OCI-M2 (cell line): ENCODE measurements around the gene ZSCAN12.
"Not testable (repeated sequence)": the region's sequence is repeated elsewhere in the genome, so short reads cannot be mapped to it uniquely, and the experiment has no call there.

Experiments
- DNase-seq: peaks from one replicate; lab custom pipeline; 2025; ENCODE audit not compliant: unreplicated experiment; lab: John Stamatoyannopoulos, UW

Gene ZSCAN12

GRCh38 chr6:28399350-28400121 lies at the start of gene ZSCAN12:
Gene ZSCAN12, minus strand, starts transcription at chr6:28399747. Its CDS starts 1,342 bp downstream, at chr6:28398405.
- peak; percentile 90 for DNase-seq

DNA sequence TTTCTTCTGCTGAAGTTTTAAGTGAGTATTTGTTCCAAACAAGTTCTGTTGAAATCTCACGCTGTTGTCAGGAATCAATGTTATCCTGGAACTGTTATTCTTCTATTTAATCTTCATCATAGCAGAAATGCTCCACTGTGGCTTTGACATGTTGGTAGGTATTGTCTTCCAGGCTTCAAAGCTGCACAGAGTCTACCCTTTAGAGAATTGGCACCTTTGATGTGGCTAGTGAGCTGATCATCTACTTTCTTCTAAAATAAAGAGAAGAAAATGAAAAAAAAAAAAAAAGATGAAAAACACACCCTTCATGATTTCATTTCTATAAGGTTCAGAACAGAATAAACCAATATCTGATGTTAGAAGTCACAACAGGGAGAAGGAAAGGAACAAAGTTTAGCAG lies 49.5 kb upstream of the ZSCAN12 start:
- no peak for DNase-seq

GRCh38 chr6:28447512-28447906 lies 48.0 kb upstream of the ZSCAN12 start:
- DNase-seq, result not testable (repeated sequence)

DNA sequence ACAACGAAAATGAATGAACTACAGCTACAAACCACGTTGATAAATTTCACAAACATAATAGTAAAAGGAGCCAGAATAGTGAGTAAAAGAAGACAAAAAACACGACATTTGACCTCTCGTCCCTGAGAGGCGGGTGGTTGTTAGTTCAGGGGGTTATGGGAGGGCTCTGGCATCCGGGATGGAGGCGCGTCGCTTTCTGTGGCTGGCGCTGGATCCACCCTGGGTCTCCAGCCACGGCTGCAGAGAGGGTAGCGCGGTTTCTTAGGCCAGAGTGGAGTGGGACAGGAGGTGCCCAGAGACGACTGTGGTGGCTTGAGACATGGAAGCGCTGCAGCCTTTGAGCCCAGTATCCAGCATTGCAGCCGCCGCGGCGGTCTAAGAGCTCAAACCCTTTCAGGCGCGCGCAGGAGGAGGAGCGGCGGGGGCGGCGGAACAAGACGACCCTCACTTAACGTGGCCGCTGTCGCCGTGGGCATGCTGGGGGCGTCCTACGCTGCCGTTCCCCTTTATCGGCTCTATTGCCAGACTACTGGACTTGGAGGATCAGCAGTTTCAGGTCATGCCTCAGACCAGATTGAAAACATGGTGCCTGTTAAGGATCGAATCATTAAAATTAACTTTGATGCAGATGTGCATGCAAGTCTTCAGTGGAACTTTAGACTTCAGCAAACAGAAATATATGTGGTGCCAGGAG lies 47.4 kb upstream of the ZSCAN12 start:
- no peak for DNase-seq

DNA sequence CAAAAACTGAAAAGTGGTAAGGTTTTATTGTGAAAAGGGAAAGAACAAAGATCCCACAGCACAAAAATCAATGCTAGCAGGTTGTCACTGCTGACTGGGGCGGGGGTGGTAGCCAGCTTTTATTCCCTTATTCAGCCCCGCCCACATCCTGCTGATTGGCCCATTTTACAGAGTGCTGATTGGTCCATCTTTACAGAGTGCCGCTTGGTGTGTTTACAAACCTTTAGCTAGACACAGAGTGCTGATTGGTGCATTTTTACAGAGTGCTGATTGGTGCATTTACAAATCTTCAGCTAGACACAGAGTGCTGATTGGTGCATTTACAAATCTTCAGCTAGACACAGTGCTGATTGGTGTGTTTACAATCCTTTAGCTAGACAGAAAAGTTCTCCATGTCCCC lies 45.2 kb upstream of the ZSCAN12 start:
- not testable (repeated sequence) for DNase-seq

DNA sequence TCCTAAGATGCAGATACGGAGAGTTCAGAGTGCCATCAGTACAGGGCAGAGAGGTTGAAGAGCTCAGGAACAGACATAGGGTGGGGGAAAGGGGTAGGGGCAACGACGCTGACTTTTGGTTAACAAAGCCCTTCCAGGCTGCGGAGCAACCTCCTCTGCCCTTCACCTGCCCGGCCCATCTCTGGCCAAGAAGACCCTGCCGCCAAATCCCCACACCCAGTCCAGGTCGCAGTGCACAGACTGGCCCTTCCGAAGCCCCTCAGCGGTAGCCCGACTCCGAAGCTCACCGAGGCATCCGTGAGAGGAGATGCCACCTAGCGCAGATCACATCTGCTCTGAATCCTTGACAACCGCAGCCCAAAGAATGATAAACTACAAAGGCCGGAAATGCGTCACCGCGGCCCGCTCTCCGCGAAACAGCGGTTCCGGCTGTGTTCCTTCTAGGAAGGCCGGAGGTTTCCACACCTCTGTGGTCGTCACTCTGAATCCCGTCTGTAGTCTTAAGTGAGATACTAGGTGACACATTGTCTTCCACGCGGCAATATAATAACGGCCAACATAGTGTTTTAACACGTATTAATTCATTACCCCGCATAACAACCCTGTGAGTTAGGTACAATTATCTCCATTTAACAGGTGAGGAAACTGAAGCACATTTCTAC lies 43.7 kb upstream of the ZSCAN12 start, which contains the start of gene ZSCAN23:
TSS of gene ZSCAN23 (minus strand) at position 380 of the 662 bp plus-strand sequence. CDS start 7,225 bp downstream, outside the sequence.
- DNase-seq, result peak; percentile 83

- DNase-seq, result no peak
Observed at GRCh38 chr6:28442586-28442985, 43.0 kb upstream of the ZSCAN12 start.

DNA sequence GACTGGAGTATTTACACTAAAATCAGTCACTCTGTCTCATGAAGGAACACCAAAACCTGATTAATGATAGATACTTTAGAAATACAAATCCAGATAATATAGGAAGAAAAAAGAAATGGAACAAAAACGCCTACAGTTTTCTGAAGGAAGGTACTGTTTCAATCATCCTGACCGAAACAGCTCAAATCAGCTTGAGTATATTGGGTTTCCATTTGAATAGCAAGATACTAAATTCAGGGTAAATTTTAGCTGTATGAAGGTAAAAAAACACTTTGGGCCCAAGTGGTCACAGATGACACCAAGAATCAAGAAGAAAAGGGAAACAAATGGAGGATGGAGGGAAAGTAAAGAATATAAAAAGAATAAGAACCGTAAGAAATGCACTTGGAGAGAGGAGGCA lies 36.9 kb upstream of the ZSCAN12 start:
- DNase-seq, result no peak

- peak; percentile 24 for DNase-seq
Observed at GRCh38 chr6:28433119-28433518, 33.6 kb upstream of the ZSCAN12 start.

DNA sequence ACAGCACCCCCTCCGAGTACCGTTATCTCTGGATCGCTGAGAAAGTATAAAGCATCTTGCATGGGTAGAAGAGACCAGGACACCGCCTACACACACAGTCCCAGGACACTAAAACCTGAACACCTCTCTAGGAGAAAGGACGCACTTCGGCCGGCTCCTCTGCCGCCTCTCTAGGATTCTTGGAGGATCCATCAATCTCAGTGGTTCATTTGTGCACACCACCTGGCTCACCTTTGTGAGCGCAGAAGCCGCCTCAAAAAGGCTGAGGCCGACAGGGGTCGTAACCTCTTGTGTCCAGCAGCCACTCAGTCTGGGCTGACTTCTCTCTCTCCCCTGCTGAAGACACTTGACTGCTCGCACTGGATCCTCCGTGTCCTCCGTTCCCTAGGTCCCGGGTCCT lies 30.2 kb upstream of the ZSCAN12 start:
- DNase-seq, result no peak

- no peak for DNase-seq
Observed at GRCh38 chr6:28425944-28426541, 26.5 kb upstream of the ZSCAN12 start.

- DNase-seq, result no peak
Observed at GRCh38 chr6:28424163-28424562, 24.6 kb upstream of the ZSCAN12 start.

DNA sequence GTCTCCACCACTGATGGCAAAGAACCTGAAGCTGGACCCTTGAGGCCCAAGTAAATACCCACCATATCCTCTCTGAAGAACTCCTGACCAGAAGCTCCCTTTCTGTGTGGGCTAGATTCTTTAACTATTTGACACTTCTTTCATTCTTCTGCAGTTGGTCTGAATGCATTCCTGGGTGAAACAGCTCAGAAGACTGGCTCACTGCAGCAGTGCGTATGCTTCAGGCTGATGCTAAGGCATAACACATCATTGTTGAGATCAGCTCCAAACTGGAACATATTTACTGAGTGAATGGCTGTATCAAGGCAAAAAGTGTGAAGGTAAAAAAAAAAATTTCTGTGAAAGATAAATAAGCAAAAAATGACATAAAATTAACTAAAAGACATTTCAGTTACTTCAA lies 24.0 kb upstream of the ZSCAN12 start:
- DNase-seq, result no peak

DNA sequence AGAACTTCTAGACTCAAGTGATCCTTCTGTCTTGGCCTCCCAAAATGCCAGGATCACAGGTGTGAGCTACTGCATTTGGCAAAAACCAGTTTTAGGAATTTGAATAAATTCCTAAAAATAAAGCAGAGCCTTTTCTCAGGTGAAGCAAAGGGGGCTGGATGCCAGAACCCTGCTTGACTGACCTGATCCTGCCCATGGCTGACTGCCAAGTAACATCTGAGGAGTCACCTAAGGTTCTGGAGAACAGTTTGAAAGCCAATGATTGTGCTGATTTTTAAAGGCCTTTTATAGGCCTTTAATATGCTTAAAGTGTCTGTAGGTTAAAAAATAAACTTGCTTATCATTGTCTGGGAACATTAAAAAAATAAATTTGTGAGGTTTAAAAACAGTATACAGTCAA lies 14.1 kb upstream of the ZSCAN12 start:
- no peak for DNase-seq

GRCh38 chr6:28410767-28411166 lies 11.2 kb upstream of the ZSCAN12 start:
- DNase-seq, result no peak

DNA sequence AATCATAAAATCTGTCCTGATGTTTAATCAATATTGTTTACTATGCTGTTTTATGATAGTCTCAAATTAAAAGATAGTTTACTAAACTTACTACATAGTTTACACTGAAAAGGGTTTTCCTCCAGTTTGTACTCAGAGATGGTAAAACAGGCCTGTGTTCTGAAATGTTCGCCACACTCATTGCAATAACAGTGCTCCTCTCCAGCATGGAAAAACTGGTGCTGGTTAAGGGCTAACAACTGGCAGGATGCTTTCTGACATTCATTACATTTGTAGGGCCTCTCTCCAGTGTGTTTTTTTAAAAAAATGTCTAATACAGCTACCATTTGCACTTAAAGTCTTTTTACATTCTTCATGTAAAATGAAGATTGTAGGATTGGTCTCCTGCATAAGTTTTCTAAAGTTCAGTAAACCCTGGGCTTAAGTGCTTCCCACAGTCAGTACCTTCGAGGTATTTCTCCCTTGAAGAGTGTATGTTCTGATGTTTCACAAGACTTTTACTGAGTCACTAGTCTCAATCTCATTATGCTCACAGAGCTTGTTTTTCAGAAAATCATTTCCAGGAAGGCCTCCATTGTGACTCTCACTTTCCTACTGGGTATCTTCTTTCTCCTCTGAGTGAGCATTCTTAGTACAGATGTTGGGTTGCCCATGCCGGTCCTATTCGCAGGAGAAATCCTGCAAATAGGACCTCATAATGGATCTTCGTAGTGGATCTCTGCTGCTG lies 8.7 kb upstream of the ZSCAN12 start:
- DNase-seq, result no peak

DNA sequence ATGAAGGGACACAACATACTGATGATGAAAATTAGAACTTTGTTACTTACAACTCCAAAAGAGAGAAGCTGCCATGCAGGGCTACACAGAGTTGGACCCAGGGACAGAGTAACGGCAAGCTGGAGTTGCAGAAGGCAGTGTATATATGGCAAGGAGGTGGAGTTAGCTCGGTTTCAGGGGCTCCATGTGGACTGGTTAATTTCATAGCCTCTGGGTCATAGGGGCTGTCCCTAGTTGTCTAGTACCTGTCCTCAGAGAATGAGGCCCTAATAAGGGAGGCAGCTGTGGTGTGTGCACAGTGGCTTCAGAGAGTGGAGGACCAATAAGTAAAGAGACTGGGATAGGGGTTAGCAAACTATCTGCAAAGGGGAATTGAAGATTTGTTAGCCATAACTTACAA lies 7.9 kb upstream of the ZSCAN12 start:
- no peak for DNase-seq

GRCh38 chr6:28403923-28404322 lies 4.4 kb upstream of the ZSCAN12 start:
- not testable (repeated sequence) for DNase-seq

GRCh38 chr6:28402197-28402596 lies 2.6 kb upstream of the ZSCAN12 start:
- DNase-seq, result no peak

GRCh38 chr6:28401172-28401571 lies 1.6 kb upstream of the ZSCAN12 start:
- DNase-seq, result no peak

DNA sequence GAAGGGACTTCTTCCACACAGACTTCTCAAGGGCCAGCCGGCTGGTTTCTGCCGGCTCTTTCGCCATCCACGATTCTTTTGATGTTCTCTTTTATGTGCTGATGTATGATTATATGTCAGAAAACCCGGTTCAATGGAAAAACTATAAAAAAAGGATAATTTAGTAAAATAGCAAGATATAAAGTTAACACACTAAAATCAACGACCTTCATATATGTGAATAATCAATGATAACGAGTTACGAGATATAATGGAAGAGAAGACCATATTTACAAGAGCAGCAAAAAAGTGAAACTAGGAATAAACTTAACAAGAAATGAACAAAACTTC lies 540 bp upstream of the ZSCAN12 start:
- no peak for DNase-seq
